Measurements from ENCODE around the gene DUT.

Gene DUT

DNA sequence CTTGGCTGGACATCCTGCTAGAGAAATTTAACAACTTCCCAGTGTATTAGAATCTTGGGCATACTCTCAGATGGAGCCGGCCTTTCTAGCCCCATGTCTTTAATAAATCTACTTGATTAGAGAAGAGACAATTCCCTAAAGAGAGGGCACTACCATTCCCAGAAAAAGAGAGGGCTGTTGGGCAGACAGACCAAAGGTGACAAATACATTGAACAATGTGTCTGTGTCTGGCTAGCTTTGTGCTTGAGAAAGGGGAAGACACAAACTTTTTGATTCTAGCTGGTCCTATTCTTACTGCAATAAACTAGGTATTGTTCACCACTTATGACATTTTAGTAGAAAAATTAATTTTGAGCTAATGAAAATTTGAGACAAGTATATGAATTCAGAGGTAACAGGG, 57.7 kb downstream of the DUT start:
- H3K4me3 ChIP-seq (replicated peaks; ENCODE audit: insufficient read depth, low read length): no peak overlapping the region
- no peaks in the 10 kb centered on the region for H3K27me3 ChIP-seq (ENCODE audit: insufficient read depth, poor library complexity, severe bottlenecking)
- DNase-seq (ENCODE audit: low read depth in 1 of 2, low spot score in 1 of 2): no peak
- TF ChIP-seq REST (IDR thresholded peaks at IDR 0.05; ENCODE audit: insufficient replicate concordance, low read depth): no peak
- no peak for TF ChIP-seq POLR2AphosphoS5 (IDR thresholded peaks at IDR 0.05; ENCODE audit: low read depth)
- no peak for TF ChIP-seq SPI1 (IDR thresholded peaks at IDR 0.05; ENCODE audit: borderline replicate concordance, low read depth)
- TF ChIP-seq GABPA (IDR thresholded peaks at IDR 0.05; ENCODE audit: low read depth): no peak
- TF ChIP-seq CTCF (IDR thresholded peaks at IDR 0.05; ENCODE audit: insufficient read depth, low read length): no peak
- H3K27ac ChIP-seq (replicated peaks): no peak overlapping the region

DNA sequence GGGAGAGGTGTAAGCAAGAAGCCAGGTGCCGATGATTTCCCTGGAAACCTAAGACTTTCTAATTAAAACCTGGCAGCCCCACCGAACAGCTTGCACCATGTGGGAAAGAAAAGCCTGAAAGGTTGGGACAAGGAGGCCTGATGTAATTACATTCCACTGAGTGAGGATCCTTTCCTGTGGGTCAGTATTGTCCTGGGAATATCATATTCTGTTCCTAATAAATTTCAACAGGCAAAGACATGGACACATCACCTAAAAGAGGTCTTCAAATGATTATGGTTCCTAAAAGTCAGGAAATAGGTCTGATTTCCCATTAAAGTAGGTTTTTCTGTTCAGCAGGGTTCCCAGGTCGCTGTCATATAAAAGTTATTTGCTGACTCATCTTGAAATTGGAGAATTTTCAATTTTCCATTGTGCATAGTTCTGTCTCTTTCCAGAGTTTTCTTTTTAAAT, 58.5 kb downstream of the DUT start:
- no peak overlapping the region for H3K4me3 ChIP-seq (replicated peaks; ENCODE audit: insufficient read depth, low read length)
- H3K27ac ChIP-seq (replicated peaks): no peak overlapping the region
- no peaks in the 10 kb centered on the region for H3K27me3 ChIP-seq (ENCODE audit: insufficient read depth, poor library complexity, severe bottlenecking)
- TF ChIP-seq POLR2AphosphoS5 (IDR thresholded peaks at IDR 0.05; ENCODE audit: low read depth) (no peak), SPI1 (IDR thresholded peaks at IDR 0.05; ENCODE audit: borderline replicate concordance, low read depth) (no peak), GABPA (IDR thresholded peaks at IDR 0.05; ENCODE audit: low read depth) (no peak), CTCF (IDR thresholded peaks at IDR 0.05; ENCODE audit: insufficient read depth, low read length) (no peak), REST (IDR thresholded peaks at IDR 0.05; ENCODE audit: insufficient replicate concordance, low read depth) (no peak)
- no peak for DNase-seq (ENCODE audit: low read depth in 1 of 2, low spot score in 1 of 2)

- H3K27ac ChIP-seq (replicated peaks): no peak overlapping the region
- H3K27me3 ChIP-seq (ENCODE audit: insufficient read depth, poor library complexity, severe bottlenecking): no peaks in the 10 kb centered on the region
- TF ChIP-seq GABPA (IDR thresholded peaks at IDR 0.05; ENCODE audit: low read depth) (no peak), POLR2AphosphoS5 (IDR thresholded peaks at IDR 0.05; ENCODE audit: low read depth) (no peak), REST (IDR thresholded peaks at IDR 0.05; ENCODE audit: insufficient replicate concordance, low read depth) (no peak), CTCF (IDR thresholded peaks at IDR 0.05; ENCODE audit: insufficient read depth, low read length) (no peak), SPI1 (IDR thresholded peaks at IDR 0.05; ENCODE audit: borderline replicate concordance, low read depth) (no peak)
- no peak overlapping the region for H3K4me3 ChIP-seq (replicated peaks; ENCODE audit: insufficient read depth, low read length)
- no peak for DNase-seq (ENCODE audit: low read depth in 1 of 2, low spot score in 1 of 2)
These were observed 60.7 kb downstream of the DUT start for GRCh38 chr15:48391950-48392349.
